ENCODE results near the gene SERPINA4. TPM values are rescaled to one million over a fixed set of nuclear protein-coding genes. Genes with fewer than 3 reads are reported as not detected.

Gene SERPINA4
- total RNA-seq, 1 experiment from 2014 or later = 0.17 TPM

- Histone ChIP-seq H3K27me3 (ENCODE audit: insufficient read depth, low read length) (no peaks in the 10 kb centered on the region), H3K9me2 (ENCODE audit: insufficient read depth) (no peaks in the 10 kb centered on the region), H3K36me3 (ENCODE audit: control insufficient read depth in 1 of 2, insufficient read depth in 2 of 2, low read length in 2 of 2) (no peaks in the 10 kb centered on the region), H3K27ac (ENCODE audit: low read depth, low read length) (no peak overlapping the region), H3K9ac (ENCODE audit: low read length) (no peak overlapping the region), H3K4me1 (ENCODE audit: control insufficient read depth in 1 of 2, insufficient read depth in 2 of 2, low read length in 2 of 2) (peaks cover 0 to 14% of the 10 kb centered on the region in 2 experiments; a peak in 2 of 4 replicates), H4K20me1 (ENCODE audit: insufficient read depth) (no peaks in the 10 kb centered on the region), H3K4me3 (replicated peaks in 1 of 2; ENCODE audit: low read depth in 1 of 2, low read length in 2 of 2) (no peak overlapping the region), H3K9me3 (ENCODE audit: control insufficient read depth in 1 of 2, insufficient read depth in 1 of 2, low read depth in 1 of 2, low read length in 2 of 2) (no peaks in the 10 kb centered on the region), H3K79me2 (ENCODE audit: insufficient read depth, low read length) (no peaks in the 10 kb centered on the region), H2AFZ (ENCODE audit: low read depth, low read length, poor library complexity, severe bottlenecking) (no peak overlapping the region), H3K4me2 (ENCODE audit: low read length) (no peak overlapping the region)
- ATAC-seq (no peak), DNase-seq (ENCODE audit: low read depth, low spot score) (no peak)
- no TSS peak for BruUV-seq (replicated peaks)
- ChIA-PET RAD21 (ENCODE audit: low non-redundant PET in 1 of 2, low total read pairs in 2 of 2, uncharacterized antibody in 2 of 2, unreplicated experiment in 2 of 2) (no interaction called here), CTCF (interaction anchor here (1.7 kb wide), 1 partner anchor 109 kb away, joined by 4 read pairs; no protein-coding TSS in a partner anchor), POLR2A (no interaction called here)
- intact Hi-C loops (cut with micrococcal nuclease) = no loop called here
- TF ChIP-seq EZH2 (IDR thresholded peaks at IDR 0.05) = no peak
- no peak for TF ChIP-seq ZNF274 (IDR thresholded peaks at IDR 0.05; ENCODE audit: low read depth, low read length)
- TF ChIP-seq ELF1 (IDR thresholded peaks at IDR 0.05; ENCODE audit: borderline replicate concordance, low read depth) = no peak
- no peak for TF ChIP-seq SIN3A (IDR thresholded peaks at IDR 0.05; ENCODE audit: low read depth)
- TF ChIP-seq CEBPB (IDR thresholded peaks at IDR 0.05; ENCODE audit: low read depth) = no peak
- TF ChIP-seq POLR2A (IDR thresholded peaks at IDR 0.05; ENCODE audit: borderline replicate concordance, extremely low read depth, insufficient read depth, insufficient read length) = no peak
- TF ChIP-seq ZBTB33 (IDR thresholded peaks at IDR 0.05; ENCODE audit: extremely low read depth, insufficient replicate concordance, low read length) = no peak
- TF ChIP-seq YY1 (IDR thresholded peaks at IDR 0.05; ENCODE audit: extremely low read depth, insufficient replicate concordance, low read depth, low read length) = no peak
These were observed 18.3 kb upstream of the SERPINA4 start for GRCh38 chr14:94542811-94543440.

All from HCT116 (cell line).